SK-N-SH (cell line): ENCODE measurements around the gene PPP1R18. TPM values are rescaled to one million over a fixed set of nuclear protein-coding genes. Genes with fewer than 3 reads are reported as not detected.
A peak's percentile ranks its signal among the peaks of the same experiment; 100 is the strongest.

Source experiments
- CTCF ChIA-PET: fragments of 300-600, 350-600 bp; formaldehyde crosslinking; extraction: SDS; loops from one replicate; lab custom pipeline; 2021; lab: Yijun Ruan, JAX
- POLR2A ChIA-PET: fragments of 350-600 bp; sonication (Branson Sonifier 250); formaldehyde crosslinking; extraction: SDS; loops from one replicate; lab custom pipeline; 2020; ENCODE audit warnings: antibody characterized with exemption, inconsistent platforms; lab: Yijun Ruan, JAX
- DNase-seq: peaks from one replicate; pipeline ENCODE4 v3.0.0; 2012
- H2AFZ ChIP-seq: fragments of 200-600 bp; sonication (generic); 2 replicates; pipeline ENCODE4 v1.8.1; 2016; ENCODE audit warnings: antibody characterized with exemption, mild to moderate bottlenecking, low read depth
- H3F3A ChIP-seq: fragments of 200-600 bp; sonication (generic); replicated peaks from 2 replicates; pipeline ENCODE3; 2016; ENCODE audit warnings: antibody characterized with exemption, mild to moderate bottlenecking; ENCODE audit not compliant: insufficient read depth
- H3K27ac ChIP-seq, 2 experiments: fragments of 200-500 bp in 1 of 2; fragments of 200-600 bp in 1 of 2; sonication (Bioruptor generic) in 1 of 2; sonication (generic), shearing (Covaris generic) in 1 of 2; 2 replicates each; pipeline versions ENCODE4 v1.5.1 to v1.6.1; 2014 to 2016; ENCODE audit warnings: low read depth in 2 of 2, inconsistent platforms in 1 of 2, low read length in 1 of 2, mild to moderate bottlenecking in 1 of 2, mixed read lengths in 1 of 2
- H3K27me3 ChIP-seq: fragments of 200-600 bp; sonication (generic), shearing (Covaris generic); 2 replicates; pipeline ENCODE4 v1.6.1; 2016; ENCODE audit warnings: mixed run types; ENCODE audit not compliant: insufficient read depth
- H3K36me3 ChIP-seq, 2 experiments: fragments of 200-500 bp in 1 of 2; fragments of 200-600 bp in 1 of 2; sonication (Bioruptor generic) in 1 of 2; sonication (generic) in 1 of 2; replicated peaks in 1 of 2; 2 replicates each; pipeline versions ENCODE3 to v1.5.1; 2014 to 2016; ENCODE audit warnings: low read length in 1 of 2, mild to moderate bottlenecking in 1 of 2; ENCODE audit not compliant: insufficient read depth in 2 of 2, control insufficient read depth in 1 of 2
- H3K4me1 ChIP-seq, 2 experiments: fragments of 200-500 bp in 1 of 2; fragments of 200-600 bp in 1 of 2; sonication (Bioruptor generic) in 1 of 2; sonication (generic), shearing (Covaris generic) in 1 of 2; 2 replicates each; pipeline versions ENCODE4 v1.5.1 to v1.6.1; 2014 to 2016; ENCODE audit warnings: low read depth in 1 of 2, low read length in 1 of 2, mixed run types in 1 of 2; ENCODE audit not compliant: insufficient read depth in 2 of 2, control insufficient read depth in 1 of 2
- H3K4me2 ChIP-seq: fragments of 200-600 bp; sonication (generic), shearing (Covaris generic); 2 replicates; pipeline ENCODE4 v1.6.1; 2017; ENCODE audit warnings: mixed run types
- H3K4me3 ChIP-seq, 2 experiments: fragments of 200-500 bp in 1 of 2; fragments of 200-600 bp in 1 of 2; sonication (Bioruptor generic) in 1 of 2; sonication (generic), shearing (Covaris generic) in 1 of 2; 2 replicates each; pipeline versions ENCODE4 v1.5.1 to v1.8.1; 2014 to 2016; ENCODE audit warnings: low read depth in 2 of 2, inconsistent platforms in 1 of 2, low read length in 1 of 2, mild to moderate bottlenecking in 1 of 2, mixed read lengths in 1 of 2, moderate library complexity in 1 of 2
- H3K79me2 ChIP-seq: fragments of 200-600 bp; sonication (generic); 2 replicates; pipeline ENCODE4 v1.8.1; 2017; ENCODE audit warnings: mild to moderate bottlenecking; ENCODE audit not compliant: insufficient read depth
- H3K9ac ChIP-seq: fragments of 200-600 bp; sonication (generic); 2 replicates; pipeline ENCODE4 v1.6.1; 2017; ENCODE audit warnings: mixed run types
- H3K9me2 ChIP-seq: fragments of 200-600 bp; sonication (generic); 2 replicates; pipeline ENCODE4 v1.6.1; 2017; ENCODE audit warnings: mixed run types
- H3K9me3 ChIP-seq: fragments of 200-600 bp; sonication (generic); 2 replicates; pipeline ENCODE4 v1.6.1; 2017; ENCODE audit warnings: mixed run types, mild to moderate bottlenecking, moderate library complexity
- H4K20me1 ChIP-seq: fragments of 200-600 bp; sonication (generic); 2 replicates; pipeline ENCODE4 v1.6.1; 2017; ENCODE audit warnings: mild to moderate bottlenecking, mixed run types; ENCODE audit not compliant: insufficient read depth
- FOSL2 ChIP-seq: IDR thresholded peaks from 2 replicates; pipeline ENCODE4 v1.4.0; 2012; ENCODE audit warnings: low read depth, mild to moderate bottlenecking, moderate library complexity, borderline replicate concordance
- FOXM1 ChIP-seq: IDR thresholded peaks from 2 replicates; pipeline ENCODE4 v1.4.0; 2012; ENCODE audit warnings: low read depth, mild to moderate bottlenecking
- GATA2 ChIP-seq: sonication (generic); formaldehyde crosslinking; IDR thresholded peaks from 2 replicates; pipeline ENCODE4 v1.5.0; 2020; ENCODE audit warnings: mild to moderate bottlenecking, missing genetic modification reagents
- IRF3 ChIP-seq: fragments of 150-350 bp; IDR thresholded peaks from 2 replicates; pipeline ENCODE4 v1.6.1; 2016; ENCODE audit warnings: mild to moderate bottlenecking, low read depth, low read length
- MXI1 ChIP-seq: IDR thresholded peaks from 2 replicates; pipeline ENCODE4 v1.6.1; 2012; ENCODE audit warnings: mild to moderate bottlenecking, low read depth, low read length, improper control_type of control experiment
- NFIC ChIP-seq: IDR thresholded peaks from 2 replicates; pipeline ENCODE4 v1.4.0; 2012; ENCODE audit warnings: borderline replicate concordance
- RXRA ChIP-seq: IDR thresholded peaks from 2 replicates; pipeline ENCODE4 v1.4.0; 2012; ENCODE audit warnings: low read depth, mild to moderate bottlenecking, borderline replicate concordance
- SIN3A ChIP-seq: IDR thresholded peaks from 2 replicates; pipeline ENCODE4 v1.6.1; 2012; ENCODE audit warnings: low read depth, mild to moderate bottlenecking, low read length, moderate library complexity, borderline replicate concordance
- TAF1 ChIP-seq: IDR thresholded peaks from 2 replicates; pipeline ENCODE4 v1.6.1; 2012; ENCODE audit warnings: low read depth, mild to moderate bottlenecking, low read length, moderate library complexity, borderline replicate concordance
- TEAD4 ChIP-seq: IDR thresholded peaks from 2 replicates; pipeline ENCODE4 v1.4.0; 2012; ENCODE audit warnings: mild to moderate bottlenecking, borderline replicate concordance; ENCODE audit not compliant: insufficient read depth
- USF2 ChIP-seq: fragments of 150-350 bp; IDR thresholded peaks from 2 replicates; pipeline ENCODE4 v1.6.1; 2017; ENCODE audit warnings: antibody characterized with exemption, low read length, low read depth, borderline replicate concordance
- WGBS: methylation state at CpG from one replicate; pipeline ENCODE4 v1.1.6; 2017; ENCODE audit warnings: low lambda C conversion rate; 5-methylcytosine and 5-hydroxymethylcytosine counted together
- polyA plus RNA-seq, 3 experiments: library from polyadenylated mRNA; depleted of rRNA; stranded (reverse); fragments of >200 nt; gene quantifications; 2 replicates each; pipeline ENCODE4 v1.2.3, GENCODE V29; 2012
- TF ChIP-seq, protein P1 (sequence below): IDR thresholded peaks from 2 replicates; pipeline ENCODE4; 2012
- TF ChIP-seq, protein P2 (sequence below): IDR thresholded peaks from 2 replicates; pipeline ENCODE4 v1.4.0; 2012; ENCODE audit warnings: low read depth

Gene PPP1R18
- polyA plus RNA-seq, 1 of the 3 experiments (the other 2 are of a cell fraction) = 73.2 TPM

DNA sequence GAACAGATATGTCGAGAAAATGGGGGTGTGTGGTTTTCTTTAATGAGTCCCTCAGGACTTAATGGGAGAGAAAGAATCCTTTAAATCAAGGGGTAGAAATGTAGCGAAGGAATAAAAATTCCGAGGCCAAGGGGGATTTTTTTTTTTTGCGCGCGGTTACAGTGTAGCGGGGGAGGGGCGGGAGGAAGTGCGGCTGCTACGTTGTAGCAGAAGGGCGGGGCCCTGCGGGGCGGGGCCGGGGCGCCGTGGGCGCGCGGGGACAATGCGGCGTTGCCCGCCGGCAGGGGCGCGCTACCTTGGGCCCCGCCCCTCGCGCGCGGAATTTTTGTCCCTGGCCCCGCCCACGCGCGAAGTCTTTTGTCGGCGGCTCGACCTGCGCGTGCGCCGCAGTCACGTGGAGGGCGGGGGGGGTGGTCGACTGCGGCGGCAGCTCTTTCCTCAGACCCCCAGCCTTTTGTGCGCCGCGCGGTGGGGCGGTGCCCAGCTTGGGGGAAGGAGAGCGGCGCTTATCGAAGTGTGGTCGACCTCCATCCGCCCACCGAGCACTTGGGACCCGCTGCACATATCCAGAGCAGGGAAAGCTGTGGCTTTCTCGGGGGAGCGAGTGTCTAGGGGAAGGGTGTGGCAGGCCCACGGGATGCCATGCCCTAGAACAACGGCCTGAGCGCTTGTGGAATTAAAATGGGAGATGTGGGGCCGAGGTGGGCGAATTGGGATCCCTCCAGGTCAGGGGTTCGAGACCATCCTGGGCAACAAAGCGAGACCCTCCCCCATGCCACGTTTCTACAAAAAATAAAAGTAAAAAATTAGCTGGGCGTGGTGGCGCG, 35.0 kb upstream of the PPP1R18 start (continued):
- TF ChIP-seq RXRA = no peak
- TF ChIP-seq MXI1 = peak; percentile 93
- no peak for TF ChIP-seq GATA2 (CRISPR knock-in tag)
- no peak; the same call in 1 of the 2 replicates for TF ChIP-seq FOXM1
- TF ChIP-seq USF2 = peak; percentile 85
- TF ChIP-seq NFIC = no peak
- no peak for TF ChIP-seq IRF3
- TF ChIP-seq, protein P1, sequence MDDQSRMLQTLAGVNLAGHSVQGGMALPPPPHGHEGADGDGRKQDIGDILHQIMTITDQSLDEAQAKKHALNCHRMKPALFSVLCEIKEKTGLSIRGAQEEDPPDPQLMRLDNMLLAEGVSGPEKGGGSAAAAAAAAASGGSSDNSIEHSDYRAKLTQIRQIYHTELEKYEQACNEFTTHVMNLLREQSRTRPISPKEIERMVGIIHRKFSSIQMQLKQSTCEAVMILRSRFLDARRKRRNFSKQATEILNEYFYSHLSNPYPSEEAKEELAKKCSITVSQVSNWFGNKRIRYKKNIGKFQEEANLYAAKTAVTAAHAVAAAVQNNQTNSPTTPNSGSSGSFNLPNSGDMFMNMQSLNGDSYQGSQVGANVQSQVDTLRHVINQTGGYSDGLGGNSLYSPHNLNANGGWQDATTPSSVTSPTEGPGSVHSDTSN = no peak
- TF ChIP-seq TEAD4 = no peak

GRCh38 chr6:30720738-30721197, 34.3 kb upstream of the PPP1R18 start:
- peak; percentile 67 for DNase-seq
- peaks cover 59% of the 10 kb centered on the region for H3F3A ChIP-seq

More at GRCh38 chr6:30720738-30721197, 34.3 kb upstream of the PPP1R18 start:
- Histone ChIP-seq H2AFZ (no peak overlapping the region), H3K9me3 (no peaks in the 10 kb centered on the region; the same call in 1 of the 2 replicates), H4K20me1 (peaks cover 44% of the 10 kb centered on the region), H3K27ac (peak overlapping the region; percentile 93 to 98), H3K9ac (peak overlapping the region; percentile 100), H3K79me2 (peaks cover 83% of the 10 kb centered on the region), H3K4me2 (peak overlapping the region; percentile 81), H3K9me2 (no peaks in the 10 kb centered on the region), H3K4me3 (peak overlapping the region; percentile 89 to 93), H3K4me1 (peaks cover 38 to 42% of the 10 kb centered on the region in 2 experiments), H3K36me3 (peaks cover 29 to 36% of the 10 kb centered on the region in 2 experiments), H3K27me3 (no peaks in the 10 kb centered on the region)
- ChIA-PET CTCF (interaction anchor here (0.9 to 42.4 kb wide), 6 partner anchors 9 to 102 kb away, joined by 3 to 838 read pairs (median 6); partner anchors contain the start of genes DHX16, FLOT1, NRM and PPP1R18), POLR2A (interaction anchor here (0.6 to 2.9 kb wide), 11 partner anchors 12 to 160 kb away, joined by 3 to 24 read pairs (median 4); partner anchors contain the start of genes FLOT1, MRPS18B, NRM and PPP1R10)
- WGBS = under 1% methylated on average over 29 of the region's 29 CpGs
- TF ChIP-seq TAF1 = peak; percentile 56; the same call in 1 of the 2 replicates
- TF ChIP-seq SIN3A = 0 out of 2 replicates have a peak, but pooled peaks have one; percentile 11
- TF ChIP-seq, protein P2, sequence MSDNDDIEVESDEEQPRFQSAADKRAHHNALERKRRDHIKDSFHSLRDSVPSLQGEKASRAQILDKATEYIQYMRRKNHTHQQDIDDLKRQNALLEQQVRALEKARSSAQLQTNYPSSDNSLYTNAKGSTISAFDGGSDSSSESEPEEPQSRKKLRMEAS = no peak
- peak; percentile 1; the same call in 1 of the 2 replicates for TF ChIP-seq FOSL2
